Measurements from ENCODE around the gene TBL1XR1. TPM values are rescaled to one million over a fixed set of nuclear protein-coding genes. Genes with fewer than 3 reads are reported as not detected.
"Not testable (repeated sequence)": the region's sequence is repeated elsewhere in the genome, so short reads cannot be mapped to it uniquely, and the experiment has no call there.

The TBL1XR1 gene
- total and polyA plus RNA-seq, 8 donors, result 14.1 to 93.0 (median 47.2) TPM

GRCh38 chr3:177141471-177141870 lies 55.8 kb downstream of the TBL1XR1 start:
- FAIRE-seq (no peak), ATAC-seq (no peak), DNase-seq (no peak)
- no peak for TF ChIP-seq CTCF (IDR thresholded peaks at IDR 0.05)
- intact Hi-C loops (cut with DNase I), result no loop called here
- H3K4me1 ChIP-seq, result peaks cover 0 to 25% (median 3%) of the 10 kb centered on the region in 3 donors
- no peaks in the 10 kb centered on the region for H3K9me3 ChIP-seq
- no peaks in the 10 kb centered on the region for H3K36me3 ChIP-seq
- H3K27ac ChIP-seq, result no peak overlapping the region
- no peak overlapping the region for H3K4me3 ChIP-seq
- no peaks in the 10 kb centered on the region for H3K27me3 ChIP-seq
- WGBS, 2 donors, result 61 to 72% methylated on average over 6 of the region's 6 CpGs

- H3K27ac ChIP-seq; H3K4me3 ChIP-seq; ATAC-seq; H3K9me3 ChIP-seq; intact Hi-C loops (cut with DNase I); H3K36me3 ChIP-seq; H3K27me3 ChIP-seq; DNase-seq; FAIRE-seq: not testable (repeated sequence)
- peaks cover 0 to 11% (median 0%) of the 10 kb centered on the region in 3 donors for H3K4me1 ChIP-seq
- WGBS, 2 donors, result 94 to 95% methylated on average over 10 of the region's 10 CpGs
These were observed 58.1 kb downstream of the TBL1XR1 start for GRCh38 chr3:177139220-177139619.

GRCh38 chr3:177137774-177138705 lies 59.2 kb downstream of the TBL1XR1 start:
- DNase-seq (no peak), ATAC-seq (no peak), FAIRE-seq (no peak)
- Histone ChIP-seq H3K27ac (no peak overlapping the region), H3K36me3 (no peaks in the 10 kb centered on the region), H3K4me1 (peaks cover 0 to 11% (median 0%) of the 10 kb centered on the region in 3 donors), H3K4me3 (no peak overlapping the region), H3K27me3 (no peaks in the 10 kb centered on the region), H3K9me3 (no peaks in the 10 kb centered on the region)
- intact Hi-C loops (cut with DNase I), result no loop called here
- no peak for TF ChIP-seq CTCF (IDR thresholded peaks at IDR 0.05)
- 79 to 82% methylated on average over 7 of the region's 7 CpGs for WGBS, 2 donors

GRCh38 chr3:177136741-177137140 lies 60.5 kb downstream of the TBL1XR1 start:
- no peak for DNase-seq
- no peaks in the 10 kb centered on the region for H3K36me3 ChIP-seq
- intact Hi-C loops (cut with DNase I), result no loop called here
- no peak for FAIRE-seq
- no peaks in the 10 kb centered on the region for H3K27me3 ChIP-seq
- peaks cover 0 to 2% (median 0%) of the 10 kb centered on the region in 3 donors for H3K4me1 ChIP-seq
- no peak overlapping the region for H3K4me3 ChIP-seq
- H3K9me3 ChIP-seq, result no peaks in the 10 kb centered on the region
- no peak overlapping the region for H3K27ac ChIP-seq
- ATAC-seq, result no peak
- no peak for TF ChIP-seq CTCF (IDR thresholded peaks at IDR 0.05)
- WGBS, 2 donors, result 74 to 95% methylated on average over 6 of the region's 6 CpGs

- ATAC-seq (peak in 2 of 4 donors; percentile 32 to 40), DNase-seq (no peak), FAIRE-seq (no peak)
- WGBS, 2 donors, result 90 to 93% methylated on average over 10 of the region's 10 CpGs
- intact Hi-C loops (cut with DNase I), result no loop called here
- no peaks in the 10 kb centered on the region for H3K9me3 ChIP-seq
- H3K27me3 ChIP-seq, result no peaks in the 10 kb centered on the region
- no peaks in the 10 kb centered on the region for H3K4me1 ChIP-seq
- TF ChIP-seq CTCF (IDR thresholded peaks at IDR 0.05), result no peak
- no peak overlapping the region for H3K27ac ChIP-seq
- H3K4me3 ChIP-seq, result no peak overlapping the region
- no peaks in the 10 kb centered on the region for H3K36me3 ChIP-seq
These were observed 61.3 kb downstream of the TBL1XR1 start for GRCh38 chr3:177135841-177136492.

Data from pancreas (tissue), 10 donors.